Activated T-cell treated with anti-CD3 and anti-CD28 coated beads, Interleukin-2, amount 50 U/mL, for 4 hours (primary cell): Measurements from ENCODE around the gene ZC3H18. TPM values are rescaled to one million over a fixed set of nuclear protein-coding genes. Genes with fewer than 3 reads are reported as not detected.

Experiments used
- total RNA-seq, 3 donors: library from RNA; stranded (reverse); gene quantifications; one replicate each; pipeline ENCODE4 v1.2.1, GENCODE V29; 2021

The ZC3H18 gene
- total RNA-seq, 3 donors from 2014 or later: 117 to 122 (median 118) TPM

Other genes starting within 250 kb of the ZC3H18 start
- gene ZNF469, start 187.4 kb upstream of the ZC3H18 start, total RNA-seq: 1 to 10 TPM; 1.3 to 1.6 (median 1.3) TPM
- gene ZFPM1, start 117.1 kb upstream of the ZC3H18 start, total RNA-seq: 10 to 100 TPM; 14.2 to 17.3 (median 15.9) TPM
- gene IL17C, start 68.2 kb downstream of the ZC3H18 start, total RNA-seq: not detected
- gene CYBA, start 80.7 kb downstream of the ZC3H18 start, total RNA-seq: 100 to 1,000 TPM; 110 to 147 (median 117) TPM
- gene MVD, start 92.7 kb downstream of the ZC3H18 start, total RNA-seq: 10 to 100 TPM; 39.0 to 49.2 (median 44.4) TPM
- 1 to 10 TPM in 2 of 3 donors, under 1 TPM in 1; 0.90 to 1.3 (median 1.2) TPM for gene SNAI3, start 116.1 kb downstream of the ZC3H18 start, total RNA-seq
- 10 to 100 TPM; 28.0 to 45.7 (median 30.6) TPM for gene RNF166, start 136.0 kb downstream of the ZC3H18 start, total RNA-seq
- gene CTU2, start 136.1 kb downstream of the ZC3H18 start, total RNA-seq: 100 to 1,000 TPM in 2 of 3 donors, 10 to 100 TPM in 1; 96.8 to 129 (median 116) TPM
- 100 to 1,000 TPM; 116 to 171 (median 139) TPM for gene PIEZO1, start 214.8 kb downstream of the ZC3H18 start, total RNA-seq
- gene CDT1, start 233.4 kb downstream of the ZC3H18 start, total RNA-seq: 10 to 100 TPM; 81.0 to 96.4 (median 87.2) TPM
- gene APRT, start 241.5 kb downstream of the ZC3H18 start, total RNA-seq: 100 to 1,000 TPM; 534 to 566 (median 566) TPM